NCI-H128 (cell line): ENCODE results near the gene PUM1.

Experiments
- DNase-seq: peaks from one replicate; lab custom pipeline; 2025; ENCODE audit not compliant: unreplicated experiment; lab: John Stamatoyannopoulos, UW

Gene PUM1

GRCh38 chr1:30895944-30896660 is 169.4 kb downstream of the PUM1 start:
- DNase-seq: no peak

GRCh38 chr1:30895382-30895943 is 170.1 kb downstream of the PUM1 start:
- no peak for DNase-seq

- DNase-seq: no peak
Measured at GRCh38 chr1:30894508-30894973, 171.0 kb downstream of the PUM1 start.

- no peak for DNase-seq
Measured at GRCh38 chr1:30893776-30894507, 171.6 kb downstream of the PUM1 start.

- DNase-seq: no peak
Measured at GRCh38 chr1:30892671-30893073, 172.8 kb downstream of the PUM1 start.

DNA sequence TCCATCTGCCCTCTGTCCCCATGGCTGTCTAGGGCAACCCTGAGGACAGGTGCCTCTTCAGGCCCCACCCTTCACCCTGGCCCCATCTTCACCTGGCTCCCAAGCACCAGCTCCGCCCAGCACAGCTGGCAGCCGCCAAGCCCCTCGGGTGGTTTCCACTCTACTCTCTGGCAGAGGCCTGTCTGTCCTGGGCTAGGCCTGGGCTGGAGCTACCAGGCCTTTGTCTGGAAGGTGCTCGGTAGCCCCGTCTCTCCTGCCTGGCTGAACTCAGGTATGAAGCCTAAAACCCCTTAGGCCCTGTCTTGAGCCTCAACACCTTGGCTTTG is 174.3 kb downstream of the PUM1 start:
- no peak for DNase-seq

DNA sequence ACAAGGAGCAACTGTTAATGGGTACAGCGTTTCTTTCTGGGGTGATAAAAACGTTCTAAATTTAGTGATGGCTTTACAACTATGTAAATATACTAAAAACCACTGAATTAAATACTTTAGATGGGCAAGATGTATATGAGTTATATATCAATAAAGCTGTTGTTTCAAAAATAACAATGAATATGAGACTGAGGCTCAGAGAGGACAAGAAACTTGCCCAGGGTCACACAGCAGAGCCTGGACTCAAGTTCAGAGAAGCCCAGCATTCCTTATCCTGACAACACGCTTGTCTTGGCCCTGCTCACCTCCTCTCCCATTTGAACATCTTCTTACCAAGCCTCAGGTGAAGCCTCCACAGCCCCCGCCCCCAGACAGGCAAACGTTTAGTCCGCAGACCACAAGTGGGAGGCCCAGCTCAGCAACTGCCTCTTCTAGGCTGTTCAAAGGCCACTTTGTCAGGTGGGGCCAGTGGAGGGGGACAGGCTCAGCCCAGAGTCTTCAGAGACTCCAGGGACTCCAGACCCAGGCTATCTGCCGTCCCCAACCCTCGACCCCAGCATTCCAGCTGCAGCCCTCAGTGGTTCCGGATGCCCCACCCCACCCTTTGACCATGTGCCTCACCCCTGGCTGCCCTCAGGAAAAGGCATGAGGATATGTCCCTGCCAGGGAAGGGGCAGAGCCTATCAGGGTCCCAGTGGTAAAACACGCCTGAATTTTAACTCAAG is 174.9 kb downstream of the PUM1 start:
- no peak for DNase-seq

- DNase-seq: no peak
Measured at GRCh38 chr1:30889511-30889910, 176.0 kb downstream of the PUM1 start.

DNA sequence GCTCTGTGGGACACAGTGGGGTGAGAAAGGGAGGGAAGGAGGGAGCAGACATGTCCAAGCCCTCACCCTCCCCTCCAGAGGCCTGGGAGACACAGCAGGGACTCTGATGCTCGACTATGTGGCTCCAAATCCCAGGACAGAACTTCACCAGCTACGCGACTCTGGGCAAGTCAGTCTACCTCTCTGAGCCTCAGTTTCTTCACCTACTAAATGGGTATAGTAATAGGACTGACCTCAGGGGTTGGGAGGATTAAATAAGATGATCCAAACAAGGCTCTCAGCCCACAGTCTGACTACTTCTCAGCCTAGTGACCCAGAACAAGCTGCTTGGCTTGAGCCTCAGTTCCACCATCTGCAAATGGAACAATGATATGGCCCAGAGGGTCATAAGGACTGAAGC is 176.5 kb downstream of the PUM1 start:
- DNase-seq: no peak

DNA sequence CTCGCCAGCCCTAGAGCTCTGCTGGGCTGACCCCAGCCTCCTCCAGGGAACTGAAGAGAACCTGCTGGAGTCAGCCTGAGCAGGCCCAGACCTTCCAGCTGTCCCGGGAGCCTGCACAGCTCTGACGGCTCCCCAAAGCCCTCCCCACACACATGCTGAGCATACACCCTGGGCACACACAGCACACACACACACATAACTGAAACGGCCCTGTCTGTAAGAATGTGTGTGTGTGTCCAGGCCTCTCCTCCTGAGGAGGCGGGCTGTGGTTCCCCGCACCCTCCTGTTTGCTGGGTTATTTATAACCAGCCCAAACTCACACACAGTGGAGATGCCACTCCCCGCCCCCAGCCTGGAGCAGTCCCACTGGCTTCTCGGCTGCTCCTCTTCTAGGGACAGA is 177.1 kb downstream of the PUM1 start:
- DNase-seq: no peak

- no peak for DNase-seq
Measured at GRCh38 chr1:30887485-30888315, 177.8 kb downstream of the PUM1 start.

GRCh38 chr1:30886710-30887428 is 178.6 kb downstream of the PUM1 start:
- DNase-seq: no peak

- no peak for DNase-seq
Measured at GRCh38 chr1:30885570-30886522, 179.7 kb downstream of the PUM1 start.

DNA sequence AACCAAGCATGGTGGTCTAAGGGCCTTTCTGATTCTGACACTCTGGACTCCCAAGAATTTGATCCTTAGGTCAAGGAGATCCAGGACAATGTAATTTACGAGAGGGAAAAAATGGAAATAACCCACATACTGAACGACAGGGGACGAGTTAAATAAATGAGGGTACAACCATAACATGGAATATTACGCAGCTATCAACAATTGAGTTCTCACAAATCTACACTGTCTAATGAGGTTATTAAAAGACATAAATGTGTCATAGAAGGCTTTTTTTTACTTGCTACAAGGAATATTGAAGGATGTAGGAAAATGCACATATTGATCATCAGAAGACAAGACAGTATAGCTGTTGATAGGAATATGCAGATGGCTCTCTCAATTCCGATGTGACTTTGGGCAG is 180.8 kb downstream of the PUM1 start:
- no peak for DNase-seq

DNA sequence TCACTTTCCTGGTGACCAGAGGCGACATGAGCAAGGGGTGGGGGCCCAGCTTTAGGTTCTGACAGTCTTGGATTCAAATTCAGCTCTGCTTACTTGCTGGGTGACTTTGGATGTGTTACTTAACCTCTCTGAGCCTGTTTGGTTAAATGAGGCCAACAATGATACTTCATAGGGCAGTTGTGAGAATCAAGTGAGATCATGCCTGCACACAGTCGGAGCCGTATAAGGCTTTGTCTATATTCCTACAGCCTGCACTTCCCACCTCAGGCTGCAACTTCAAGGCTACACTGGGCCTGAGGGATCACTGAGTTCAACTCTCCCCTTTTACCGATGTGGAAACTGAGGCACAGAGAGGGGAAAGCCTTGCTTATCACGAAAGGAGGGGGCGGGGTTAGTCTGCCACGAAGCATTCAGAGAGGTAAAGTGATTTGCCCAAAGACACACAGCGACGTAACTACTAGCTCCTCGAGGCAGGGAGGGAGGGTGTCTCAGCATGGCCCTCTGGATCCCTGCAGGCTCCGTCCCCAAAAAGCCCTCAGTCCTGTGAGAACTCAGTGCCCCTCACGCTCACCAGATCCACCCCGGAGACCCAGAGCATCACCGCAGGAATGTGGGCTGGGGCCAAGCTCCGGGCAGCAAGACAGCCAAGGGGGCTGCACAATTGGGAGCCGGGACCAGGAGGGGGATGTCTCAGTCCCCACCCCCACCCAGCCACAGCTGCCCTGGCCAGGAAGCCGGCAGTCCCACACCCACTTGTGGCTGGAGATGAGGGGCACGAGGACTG is 181.9 kb downstream of the PUM1 start:
- DNase-seq: no peak

DNA sequence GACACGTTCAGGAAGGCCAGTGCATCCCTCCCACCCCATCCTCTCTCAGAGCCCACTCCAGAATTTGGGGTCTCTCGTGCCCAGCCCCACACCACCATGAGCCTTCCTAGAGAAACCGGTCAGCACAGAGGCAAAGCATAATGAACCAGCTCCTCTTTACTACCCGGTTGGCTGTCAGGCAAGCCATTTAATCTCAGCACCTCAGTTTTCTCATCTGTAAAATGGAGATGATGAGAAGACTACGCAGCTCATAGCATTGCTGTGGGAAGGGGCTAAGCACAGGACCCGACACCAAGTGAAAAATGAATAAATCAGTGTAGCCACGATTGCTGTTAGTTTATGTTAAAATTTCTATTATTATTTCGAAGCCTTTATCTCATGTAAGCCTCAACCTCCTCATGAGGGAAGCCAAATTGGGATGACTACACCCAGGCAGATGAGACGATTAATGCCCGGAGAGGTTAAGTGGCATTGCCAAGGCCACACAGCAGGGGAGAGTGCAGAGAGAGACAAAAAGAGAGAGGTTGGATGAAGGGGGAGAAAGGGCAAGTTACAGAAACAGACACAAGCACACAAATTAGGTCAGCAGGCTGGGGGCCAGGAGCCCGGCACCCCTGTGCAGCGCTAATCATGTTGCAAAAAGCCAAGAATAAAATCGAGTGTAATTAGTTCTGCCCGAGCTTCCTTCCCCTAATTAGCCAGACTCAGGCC is 182.7 kb downstream of the PUM1 start:
- DNase-seq: no peak
